Mammary epithelial cell (primary cell): ENCODE measurements around the gene CBY3.

Source experiments
- EZH2 ChIP-seq: IDR thresholded peaks from 2 replicates; pipeline ENCODE4 v1.6.1; 2012; ENCODE audit warnings: low read length, inconsistent platforms, borderline replicate concordance
- TF ChIP-seq, protein P1 (sequence below), 2 donors: IDR thresholded peaks in 1 of 2; conservative IDR thresholded peaks in 1 of 2; 2 replicates each; pipeline ENCODE4 v1.5.1; 2011 to 2012; ENCODE audit warnings: inconsistent platforms in 2 of 2, low read length in 2 of 2, mild to moderate bottlenecking in 2 of 2, control low read depth in 1 of 2, low read depth in 1 of 2; ENCODE audit not compliant: insufficient read depth in 1 of 2; ENCODE audit errors: extremely low read depth in 1 of 2

DNA sequence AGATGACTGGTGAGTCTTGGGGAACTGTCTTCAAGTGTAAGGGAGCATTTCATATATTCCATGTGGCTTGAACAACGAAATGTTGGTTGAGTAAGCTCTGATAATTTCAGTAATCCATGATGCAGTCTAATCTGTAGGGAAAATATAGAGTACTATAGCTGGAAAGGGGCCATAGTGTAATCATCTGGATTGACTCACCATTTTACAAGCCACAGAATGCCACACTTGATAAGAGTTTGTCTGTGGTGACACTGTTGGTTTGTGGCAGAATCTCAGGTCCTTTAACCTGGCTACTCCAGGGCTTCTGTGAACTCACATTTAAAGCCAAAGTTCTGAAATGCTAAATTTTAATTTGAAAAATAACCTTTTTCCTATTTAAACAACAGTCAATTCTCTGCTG is 35.5 kb upstream of the CBY3 start:
- TF ChIP-seq, protein P1, sequence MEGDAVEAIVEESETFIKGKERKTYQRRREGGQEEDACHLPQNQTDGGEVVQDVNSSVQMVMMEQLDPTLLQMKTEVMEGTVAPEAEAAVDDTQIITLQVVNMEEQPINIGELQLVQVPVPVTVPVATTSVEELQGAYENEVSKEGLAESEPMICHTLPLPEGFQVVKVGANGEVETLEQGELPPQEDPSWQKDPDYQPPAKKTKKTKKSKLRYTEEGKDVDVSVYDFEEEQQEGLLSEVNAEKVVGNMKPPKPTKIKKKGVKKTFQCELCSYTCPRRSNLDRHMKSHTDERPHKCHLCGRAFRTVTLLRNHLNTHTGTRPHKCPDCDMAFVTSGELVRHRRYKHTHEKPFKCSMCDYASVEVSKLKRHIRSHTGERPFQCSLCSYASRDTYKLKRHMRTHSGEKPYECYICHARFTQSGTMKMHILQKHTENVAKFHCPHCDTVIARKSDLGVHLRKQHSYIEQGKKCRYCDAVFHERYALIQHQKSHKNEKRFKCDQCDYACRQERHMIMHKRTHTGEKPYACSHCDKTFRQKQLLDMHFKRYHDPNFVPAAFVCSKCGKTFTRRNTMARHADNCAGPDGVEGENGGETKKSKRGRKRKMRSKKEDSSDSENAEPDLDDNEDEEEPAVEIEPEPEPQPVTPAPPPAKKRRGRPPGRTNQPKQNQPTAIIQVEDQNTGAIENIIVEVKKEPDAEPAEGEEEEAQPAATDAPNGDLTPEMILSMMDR (conservative IDR thresholded peaks at IDR 0.05 in 1 of 2, IDR thresholded peaks at IDR 0.05 in 1 of 2; ENCODE audit: extremely low read depth in 1 of 2, insufficient read depth in 1 of 2, low read depth in 1 of 2, low read length in 2 of 2) = no peak
- no peak for TF ChIP-seq EZH2
